B cell (primary cell): ENCODE data around the gene METTL5. TPM values are rescaled to one million over a fixed set of nuclear protein-coding genes. Genes with fewer than 3 reads are reported as not detected.
A peak's percentile ranks its signal among the peaks of the same experiment; 100 is the strongest.

Experiments
- ATAC-seq: fragments of 200-7000 bp; cut with Tn5 transposase; one replicate; pipeline ENCODE4 v1.10.0; 2021; ENCODE audit warnings: low read depth, mild to moderate bottlenecking, moderate number of reproducible peaks, moderate library complexity
- CTCF ChIA-PET: fragments of 350-600 bp; sonication (Branson Sonifier 250); formaldehyde crosslinking; loops from one replicate; lab custom pipeline; 2021; ENCODE audit warnings: antibody characterized with exemption, inconsistent platforms; lab: Charles Lee
- POLR2A ChIA-PET: fragments of 350-600 bp; sonication (Branson Sonifier 250); formaldehyde crosslinking; loops from one replicate; lab custom pipeline; 2021; ENCODE audit warnings: antibody characterized with exemption; lab: Charles Lee
- DNase-seq: peaks from one replicate; pipeline ENCODE4 v3.0.0; 2013
- H2AFZ ChIP-seq: 2 replicates; pipeline ENCODE4 v1.6.1; 2012; ENCODE audit warnings: mild to moderate bottlenecking, low read depth, low read length; ENCODE audit not compliant: insufficient read depth, poor library complexity, severe bottlenecking
- H3K27ac ChIP-seq, 2 donors: 1 replicate in 1 of 2; 2 replicates in 1 of 2; pipeline ENCODE4 v1.5.1; 2012 to 2013; ENCODE audit warnings: low read length in 2 of 2, mild to moderate bottlenecking in 2 of 2, moderate library complexity in 1 of 2
- H3K27me3 ChIP-seq, 4 experiments: fragments of 200-600 bp in 1 of 4; sonication (generic) in 1 of 4; replicated peaks in 1 of 4; 1 replicate in 2 of 4; 2 replicates in 2 of 4; pipeline versions ENCODE4 v1.6.1 to v1.7.0; 2013 to 2016; ENCODE audit warnings: low read length in 3 of 4, mild to moderate bottlenecking in 2 of 4, mixed read lengths in 1 of 4, moderate library complexity in 1 of 4; ENCODE audit not compliant: insufficient read depth in 4 of 4, control insufficient read depth in 3 of 4; ENCODE audit errors: control extremely low read depth in 1 of 4
- H3K36me3 ChIP-seq, 2 experiments: replicated peaks in 1 of 2; 1 replicate in 1 of 2; 2 replicates in 1 of 2; pipeline versions ENCODE4 v1.6.1 to v1.7.1; 2013; ENCODE audit warnings: low read length in 1 of 2; ENCODE audit not compliant: insufficient read depth in 2 of 2, control insufficient read depth in 1 of 2; ENCODE audit errors: control extremely low read depth in 1 of 2, extremely low read depth in 1 of 2
- H3K4me1 ChIP-seq, 2 donors: fragments of 200-600 bp in 1 of 2; sonication (generic) in 1 of 2; 1 replicate in 1 of 2; 2 replicates in 1 of 2; pipeline versions ENCODE4 v1.5.1 to v1.6.1; 2013 to 2017; ENCODE audit warnings: low read length in 2 of 2; ENCODE audit not compliant: control insufficient read depth in 2 of 2, insufficient read depth in 2 of 2
- H3K4me2 ChIP-seq: replicated peaks from 2 replicates; pipeline ENCODE3; 2012; ENCODE audit warnings: mild to moderate bottlenecking, low read depth, low read length; ENCODE audit not compliant: poor library complexity, severe bottlenecking
- H3K4me3 ChIP-seq, 5 experiments: fragments of 200-600 bp in 1 of 5; sonication (generic) in 1 of 5; 1 replicate in 3 of 5; 2 replicates in 2 of 5; pipeline versions ENCODE4 v1.5.1 to v1.7.0; 2011 to 2016; ENCODE audit warnings: low read length in 4 of 5, mild to moderate bottlenecking in 4 of 5, low read depth in 2 of 5, control low read depth in 1 of 5, moderate library complexity in 1 of 5; ENCODE audit not compliant: insufficient read depth in 1 of 5; ENCODE audit errors: control extremely low read depth in 1 of 5, extremely low read depth in 1 of 5
- H3K79me2 ChIP-seq: fragments of 200-600 bp; sonication (generic); one replicate; pipeline ENCODE4 v1.6.0; 2016; ENCODE audit warnings: low read length; ENCODE audit not compliant: control insufficient read depth, insufficient read depth
- H3K9ac ChIP-seq: fragments of 200-600 bp; sonication (generic); 2 replicates; pipeline ENCODE4 v1.6.1; 2017; ENCODE audit warnings: mild to moderate bottlenecking, low read length, moderate library complexity
- H3K9me3 ChIP-seq, 3 donors: one replicate each; pipeline versions ENCODE4 v1.6.1 to v1.7.1; 2013; ENCODE audit warnings: low read length in 2 of 3; ENCODE audit not compliant: control insufficient read depth in 2 of 3, insufficient read depth in 1 of 3; ENCODE audit errors: control extremely low read depth in 1 of 3
- H4K20me1 ChIP-seq: 2 replicates; pipeline ENCODE4 v1.6.0; 2012; ENCODE audit warnings: mild to moderate bottlenecking, low read length; ENCODE audit not compliant: insufficient read depth, control insufficient read depth, poor library complexity, severe bottlenecking
- H3K27ac Mint-ChIP-seq: one replicate; pipeline ENCODE4 v1.8.0; 2021; ENCODE audit warnings: mixed read lengths
- H3K27me3 Mint-ChIP-seq: one replicate; pipeline ENCODE4 v1.8.0; 2021; ENCODE audit warnings: mixed read lengths
- H3K4me1 Mint-ChIP-seq: one replicate; pipeline ENCODE4 v1.8.0; 2021; ENCODE audit warnings: mixed read lengths
- H3K4me3 Mint-ChIP-seq: one replicate; pipeline ENCODE4 v1.8.0; 2021; ENCODE audit warnings: mixed read lengths
- H3K9me3 Mint-ChIP-seq: one replicate; pipeline ENCODE4 v1.8.0; 2022; ENCODE audit warnings: mixed read lengths; ENCODE audit not compliant: insufficient read depth
- CTCF ChIP-seq: fragments of 200-600 bp; IDR thresholded peaks from one replicate; pipeline ENCODE4 v1.8.0; 2022; ENCODE audit warnings: antibody characterized with exemption, mild to moderate bottlenecking
- EZH2 ChIP-seq: IDR thresholded peaks from 2 replicates; pipeline ENCODE4 v1.6.1; 2012; ENCODE audit warnings: borderline replicate concordance, low read depth, mild to moderate bottlenecking, moderate library complexity, low read length; ENCODE audit not compliant: insufficient read depth, poor library complexity, severe bottlenecking
- WGBS: methylation state at CpG from one replicate; pipeline ENCODE4 v1.1.5; 2013; ENCODE audit warnings: missing lambda C conversion rate; ENCODE audit not compliant: insufficient coverage; 5-methylcytosine and 5-hydroxymethylcytosine counted together
- intact Hi-C: fragments of 100-400 bp; cut with micrococcal nuclease; formaldehyde crosslinking; loops from one replicate; pipeline ENCODE4 v1.10.0; 2022
- polyA plus RNA-seq: library from polyadenylated mRNA; depleted of rRNA; stranded (reverse); fragments of >200 nt; gene quantifications from 2 replicates; pipeline ENCODE4 v1.2.3, GENCODE V29; 2012
- total RNA-seq, 2 donors: library from RNA; stranded (reverse); fragments of 120-200 nt in 1 of 2; gene quantifications; 1 replicate in 1 of 2; 2 replicates in 1 of 2; pipeline versions ENCODE4 v1.2.3 to v1.2.4, GENCODE V29; 2013 to 2022

Gene METTL5
- total and polyA plus RNA-seq, 2 donors (not counting 1 experiment from before 2014, with no cell fraction given) = 12.7 to 36.4 TPM

DNA sequence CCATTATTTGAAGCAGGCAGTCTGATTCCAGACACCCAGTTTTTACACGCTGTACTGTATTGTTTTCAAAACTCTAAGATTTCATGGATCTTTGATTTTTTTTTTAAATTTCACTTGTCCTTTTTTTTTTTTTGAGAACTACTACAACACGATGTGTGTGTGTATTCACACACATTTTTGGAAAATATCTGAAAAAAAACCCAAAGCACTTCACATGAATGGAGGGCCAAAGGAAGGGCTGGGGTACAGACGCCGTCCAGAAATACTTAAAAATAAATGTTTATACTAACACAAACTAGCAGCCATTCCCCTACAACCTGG, 26.3 kb downstream of the METTL5 start:
- Histone ChIP-seq H3K4me1 (peaks cover 10 to 15% of the 10 kb centered on the region in 2 donors), H3K9ac (peak overlapping the region; percentile 92), H3K4me3 (peak overlapping the region; percentile 30 to 91 (median 71)), H2AFZ (peak overlapping the region; percentile 77), H3K36me3 (peaks cover 0 to 7% of the 10 kb centered on the region in 2 experiments), H3K27me3 (no peaks in the 10 kb centered on the region), H4K20me1 (no peaks in the 10 kb centered on the region), H3K9me3 (no peaks in the 10 kb centered on the region), H3K27ac (peak overlapping the region; percentile 86 to 95), H3K79me2 (peaks cover 34% of the 10 kb centered on the region), H3K4me2 (peak overlapping the region; percentile 85)
- Mint-ChIP-seq H3K27ac (peak overlapping the region; percentile 88), H3K27me3 (no peaks in the 10 kb centered on the region), H3K4me3 (peak overlapping the region; percentile 95), H3K4me1 (peaks cover 25% of the 10 kb centered on the region), H3K9me3 (no peaks in the 10 kb centered on the region)
- TF ChIP-seq EZH2 (no peak), CTCF (no peak)
- POLR2A ChIA-PET = interaction anchor here (0.8 to 1.6 kb wide), 5 partner anchors 10 to 214 kb away, joined by 3 to 6 read pairs (median 4); partner anchors contain the start of genes CFAP210, METTL5, PHOSPHO2 and PPIG
- intact Hi-C loops = loop anchor here (1.0 to 5.0 kb wide), 3 partner anchors 29 to 226 kb away; partner anchors contain the start of genes CFAP210, FASTKD1, PHOSPHO2 and UBR3
- CTCF ChIA-PET = interaction anchor here (0.9 to 2.1 kb wide), 2 partner anchors 9 to 26 kb away, joined by 3 to 5 read pairs; partner anchors contain the start of gene METTL5
- WGBS = no CpG with 5 or more reads among the region's 4 CpGs
- ATAC-seq = no peak
- no peak for DNase-seq

- Mint-ChIP-seq H3K4me3 (peak overlapping the region; percentile 56), H3K27ac (no peak overlapping the region), H3K27me3 (no peaks in the 10 kb centered on the region), H3K4me1 (peaks cover 24% of the 10 kb centered on the region), H3K9me3 (no peaks in the 10 kb centered on the region)
- peaks cover 32% of the 10 kb centered on the region for H3K79me2 ChIP-seq
- H3K4me3 ChIP-seq = no peak overlapping the region
- peaks cover 10 to 15% of the 10 kb centered on the region in 2 donors for H3K4me1 ChIP-seq
- H2AFZ ChIP-seq = peak overlapping the region; percentile 8
- H3K27ac ChIP-seq = no peak overlapping the region
- ChIA-PET CTCF (no interaction called here), POLR2A (interaction anchor here (1.6 kb wide), 1 partner anchor 213 kb away, joined by 6 read pairs; the partner anchor contains the start of gene PPIG)
- no peaks in the 10 kb centered on the region for H4K20me1 ChIP-seq
- H3K27me3 ChIP-seq = no peaks in the 10 kb centered on the region
- H3K9me3 ChIP-seq = no peaks in the 10 kb centered on the region
- H3K36me3 ChIP-seq = no peaks in the 10 kb centered on the region
- intact Hi-C loops = loop anchor here (5.0 kb wide), 1 partner anchor 225 kb away; the partner anchor contains the start of gene FASTKD1
- DNase-seq (no peak), ATAC-seq (no peak)
- H3K9ac ChIP-seq = no peak overlapping the region
- no peak overlapping the region for H3K4me2 ChIP-seq
- TF ChIP-seq EZH2 (no peak), CTCF (no peak)
- WGBS = no CpG with 5 or more reads among the region's 5 CpGs
Observed at GRCh38 chr2:169797601-169798000, 27.1 kb downstream of the METTL5 start.
